ENCODE measurements around the gene HNRNPLL.

- TF ChIP-seq CTCF (conservative IDR thresholded peaks at IDR 0.05; ENCODE audit: low read depth, low read length) (no peak), EZH2 (IDR thresholded peaks at IDR 0.05; ENCODE audit: borderline replicate concordance, low read depth, low read length, poor library complexity, severe bottlenecking) (no peak)
These were observed 75.3 kb downstream of the HNRNPLL start for GRCh38 chr2:38527338-38528007.
